Activated T-cell treated with anti-CD3 and anti-CD28 coated beads for 24 hours (primary cell): ENCODE results near the gene NELFE.
"Not testable (repeated sequence)": the region's sequence is repeated elsewhere in the genome, so short reads cannot be mapped to it uniquely, and the experiment has no call there.

Experiments
- DNase-seq: peaks from one replicate; pipeline ENCODE4 v3.0.0-alpha.2; 2020; ENCODE audit warnings: low read depth

The NELFE gene

GRCh38 chr6:31915756-31916155, 43.0 kb downstream of the NELFE start:
- no peak for DNase-seq

- no peak for DNase-seq
These were observed 43.4 kb downstream of the NELFE start for GRCh38 chr6:31915351-31915750.

GRCh38 chr6:31911826-31912585, 46.8 kb downstream of the NELFE start:
- no peak for DNase-seq

GRCh38 chr6:31909298-31909697, 49.5 kb downstream of the NELFE start:
- not testable (repeated sequence) for DNase-seq

- DNase-seq, result no peak
These were observed 50.0 kb downstream of the NELFE start for GRCh38 chr6:31908791-31909190.

- not testable (repeated sequence) for DNase-seq
These were observed 50.5 kb downstream of the NELFE start for GRCh38 chr6:31908255-31908654.

GRCh38 chr6:31907158-31907813, 51.5 kb downstream of the NELFE start:
- no peak for DNase-seq

- not testable (repeated sequence) for DNase-seq
These were observed 52.0 kb downstream of the NELFE start for GRCh38 chr6:31906727-31907126.

- DNase-seq, result no peak
These were observed 52.6 kb downstream of the NELFE start for GRCh38 chr6:31906122-31906521.

- DNase-seq, result no peak
These were observed 53.7 kb downstream of the NELFE start for GRCh38 chr6:31905041-31905440.

GRCh38 chr6:31903957-31904356, 54.8 kb downstream of the NELFE start:
- no peak for DNase-seq
